Astrocyte (in vitro differentiated cells and primary cell): ENCODE measurements around the gene RNF44. TPM values are rescaled to one million over a fixed set of nuclear protein-coding genes. Genes with fewer than 3 reads are reported as not detected.

Experiments used
- DNase-seq: peaks from one replicate; pipeline ENCODE4 v3.0.0-alpha.2; 2010; ENCODE audit warnings: low read depth
- FAIRE-seq: peaks from 2 replicates; lab custom pipeline; 2011; peaks lifted over from hg19 to GRCh38; lab: Jason Lieb, UNC
- H2AFZ ChIP-seq: 2 replicates; pipeline ENCODE4 v1.6.0; 2012; ENCODE audit warnings: low read depth, low read length, inconsistent platforms
- H3K27ac ChIP-seq: 2 replicates; pipeline ENCODE4 v1.5.1; 2011; ENCODE audit warnings: low read depth, low read length, inconsistent platforms
- H3K27me3 ChIP-seq: 2 replicates; pipeline ENCODE4 v1.6.0; 2011; ENCODE audit warnings: low read length, inconsistent platforms; ENCODE audit not compliant: insufficient read depth
- H3K36me3 ChIP-seq: 2 replicates; pipeline ENCODE4 v1.5.1; 2011; ENCODE audit warnings: low read length, inconsistent platforms; ENCODE audit not compliant: insufficient read depth
- H3K4me1 ChIP-seq: 2 replicates; pipeline ENCODE4 v1.5.1; 2011; ENCODE audit warnings: low read length, inconsistent platforms; ENCODE audit not compliant: insufficient read depth
- H3K4me2 ChIP-seq: 2 replicates; pipeline ENCODE4 v1.6.0; 2012; ENCODE audit warnings: low read length, inconsistent platforms
- H3K4me3 ChIP-seq: 2 replicates; pipeline ENCODE4 v1.5.1; 2011; ENCODE audit warnings: low read depth, mild to moderate bottlenecking, low read length, inconsistent platforms; ENCODE audit not compliant: insufficient read depth
- H3K79me2 ChIP-seq: 2 replicates; pipeline ENCODE4 v1.6.0; 2012; ENCODE audit warnings: mild to moderate bottlenecking, low read length, inconsistent platforms; ENCODE audit not compliant: insufficient read depth
- H3K9ac ChIP-seq: 2 replicates; pipeline ENCODE4 v1.6.0; 2012; ENCODE audit warnings: mild to moderate bottlenecking, low read length, inconsistent platforms
- H3K9me3 ChIP-seq: 2 replicates; pipeline ENCODE4 v1.5.1; 2012; ENCODE audit warnings: low read depth, mild to moderate bottlenecking, low read length, inconsistent platforms; ENCODE audit not compliant: insufficient read depth
- H4K20me1 ChIP-seq: 2 replicates; pipeline ENCODE4 v1.6.0; 2012; ENCODE audit warnings: low read length, inconsistent platforms; ENCODE audit not compliant: insufficient read depth
- H3K27ac Mint-ChIP-seq: one replicate; pipeline ENCODE4 v1.8.0; 2021; ENCODE audit warnings: mild to moderate bottlenecking, mixed read lengths; ENCODE audit not compliant: unreplicated experiment
- H3K27me3 Mint-ChIP-seq: one replicate; pipeline ENCODE4 v1.8.0; 2021; ENCODE audit warnings: low read depth, mixed read lengths; ENCODE audit not compliant: unreplicated experiment
- H3K36me3 Mint-ChIP-seq: one replicate; pipeline ENCODE4 v1.8.0; 2021; ENCODE audit warnings: low read depth, mixed read lengths; ENCODE audit not compliant: unreplicated experiment
- H3K4me1 Mint-ChIP-seq: one replicate; pipeline ENCODE4 v1.8.0; 2021; ENCODE audit warnings: low read depth, mixed read lengths; ENCODE audit not compliant: unreplicated experiment
- H3K4me3 Mint-ChIP-seq: one replicate; pipeline ENCODE4 v1.8.0; 2021; ENCODE audit warnings: mild to moderate bottlenecking, moderate library complexity, mixed read lengths; ENCODE audit not compliant: unreplicated experiment
- H3K9me3 Mint-ChIP-seq: one replicate; pipeline ENCODE4 v1.8.0; 2021; ENCODE audit warnings: mild to moderate bottlenecking, mixed read lengths; ENCODE audit not compliant: unreplicated experiment
- EZH2 ChIP-seq: IDR thresholded peaks from 2 replicates; pipeline ENCODE4 v1.6.1; 2012; ENCODE audit warnings: mild to moderate bottlenecking, low read length, inconsistent platforms; ENCODE audit not compliant: insufficient read depth
- total RNA-seq: library from RNA; stranded (reverse); gene quantifications from 2 replicates; pipeline ENCODE4 v1.2.1, GENCODE V29; 2021
- TF ChIP-seq, protein P1 (sequence below): IDR thresholded peaks from 2 replicates; pipeline ENCODE4 v1.5.1; 2011; ENCODE audit warnings: low read depth, mild to moderate bottlenecking, inconsistent platforms, low read length, moderate library complexity; ENCODE audit not compliant: insufficient read depth

The RNF44 gene
- total RNA-seq, 1 donor from 2014 or later, result 59.8 TPM

DNA sequence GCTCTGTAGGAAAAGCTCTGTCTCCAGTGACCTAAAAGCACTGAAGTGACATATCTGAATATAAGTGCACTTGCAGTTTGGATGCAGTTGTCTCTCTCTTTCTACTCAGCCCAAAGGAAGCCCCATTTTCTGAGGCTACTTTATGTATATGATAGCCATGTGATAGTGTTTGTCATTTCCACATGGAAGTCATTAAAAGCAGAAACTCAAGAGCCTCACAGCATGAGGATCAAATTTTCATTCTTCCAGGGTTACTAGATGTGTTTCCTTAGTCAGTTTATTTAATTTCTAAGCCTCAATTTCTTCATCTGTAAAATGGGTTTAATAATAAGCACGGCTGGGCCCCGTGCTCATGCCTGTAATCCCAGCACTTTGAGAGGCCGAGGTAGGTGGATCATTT lies 36.7 kb downstream of the RNF44 start:
- Histone ChIP-seq H3K4me1 (peaks cover 7% of the 10 kb centered on the region), H3K9me3 (no peaks in the 10 kb centered on the region), H2AFZ (no peak overlapping the region), H4K20me1 (no peaks in the 10 kb centered on the region), H3K36me3 (peaks cover 44% of the 10 kb centered on the region), H3K9ac (no peak overlapping the region), H3K27ac (no peak overlapping the region), H3K79me2 (no peaks in the 10 kb centered on the region), H3K4me3 (no peak overlapping the region), H3K4me2 (no peak overlapping the region), H3K27me3 (no peaks in the 10 kb centered on the region)
- Mint-ChIP-seq H3K27ac (no peak overlapping the region), H3K4me3 (no peak overlapping the region), H3K27me3 (no peaks in the 10 kb centered on the region), H3K9me3 (no peaks in the 10 kb centered on the region), H3K4me1 (peaks cover 18% of the 10 kb centered on the region), H3K36me3 (peaks cover 29% of the 10 kb centered on the region)
- FAIRE-seq, result no peak
- no peak for DNase-seq
- TF ChIP-seq, protein P1, sequence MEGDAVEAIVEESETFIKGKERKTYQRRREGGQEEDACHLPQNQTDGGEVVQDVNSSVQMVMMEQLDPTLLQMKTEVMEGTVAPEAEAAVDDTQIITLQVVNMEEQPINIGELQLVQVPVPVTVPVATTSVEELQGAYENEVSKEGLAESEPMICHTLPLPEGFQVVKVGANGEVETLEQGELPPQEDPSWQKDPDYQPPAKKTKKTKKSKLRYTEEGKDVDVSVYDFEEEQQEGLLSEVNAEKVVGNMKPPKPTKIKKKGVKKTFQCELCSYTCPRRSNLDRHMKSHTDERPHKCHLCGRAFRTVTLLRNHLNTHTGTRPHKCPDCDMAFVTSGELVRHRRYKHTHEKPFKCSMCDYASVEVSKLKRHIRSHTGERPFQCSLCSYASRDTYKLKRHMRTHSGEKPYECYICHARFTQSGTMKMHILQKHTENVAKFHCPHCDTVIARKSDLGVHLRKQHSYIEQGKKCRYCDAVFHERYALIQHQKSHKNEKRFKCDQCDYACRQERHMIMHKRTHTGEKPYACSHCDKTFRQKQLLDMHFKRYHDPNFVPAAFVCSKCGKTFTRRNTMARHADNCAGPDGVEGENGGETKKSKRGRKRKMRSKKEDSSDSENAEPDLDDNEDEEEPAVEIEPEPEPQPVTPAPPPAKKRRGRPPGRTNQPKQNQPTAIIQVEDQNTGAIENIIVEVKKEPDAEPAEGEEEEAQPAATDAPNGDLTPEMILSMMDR, result no peak
- no peak for TF ChIP-seq EZH2

DNA sequence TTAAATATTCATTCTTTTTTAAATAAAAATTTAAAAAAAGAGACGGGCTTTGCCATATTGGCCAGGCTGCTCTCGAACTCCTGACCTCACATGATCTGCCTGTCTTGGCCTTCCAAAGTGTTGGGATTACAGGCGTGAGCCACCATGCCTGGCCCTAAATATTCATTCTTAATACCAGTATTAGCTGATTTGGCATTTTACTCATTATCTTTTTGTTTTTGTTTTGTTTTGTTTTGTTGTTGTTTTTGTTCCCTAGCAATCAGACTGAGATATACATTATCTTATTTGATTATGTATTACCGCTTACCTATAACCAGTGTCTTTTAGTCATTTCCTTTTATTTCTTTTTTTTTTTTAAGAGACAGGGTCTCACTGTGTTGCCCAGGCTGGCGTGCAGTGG lies 37.9 kb downstream of the RNF44 start:
- no peak for TF ChIP-seq EZH2
- TF ChIP-seq, protein P1, result no peak
- H3K36me3 ChIP-seq, result peaks cover 46% of the 10 kb centered on the region
- H3K4me1 ChIP-seq, result peaks cover 7% of the 10 kb centered on the region
- H4K20me1 ChIP-seq, result no peaks in the 10 kb centered on the region
- Mint-ChIP-seq H3K4me3 (no peak overlapping the region), H3K36me3 (peaks cover 29% of the 10 kb centered on the region), H3K4me1 (peaks cover 18% of the 10 kb centered on the region), H3K27ac (no peak overlapping the region), H3K27me3 (no peaks in the 10 kb centered on the region), H3K9me3 (no peaks in the 10 kb centered on the region)
- FAIRE-seq (no peak), DNase-seq (no peak)
- H3K79me2 ChIP-seq, result no peaks in the 10 kb centered on the region
- H3K27me3 ChIP-seq, result no peaks in the 10 kb centered on the region
- no peak overlapping the region for H3K4me2 ChIP-seq
- H3K9me3 ChIP-seq, result no peaks in the 10 kb centered on the region
- H2AFZ ChIP-seq, result no peak overlapping the region
- H3K4me3 ChIP-seq, result no peak overlapping the region
- H3K27ac ChIP-seq, result no peak overlapping the region
- H3K9ac ChIP-seq, result no peak overlapping the region

DNA sequence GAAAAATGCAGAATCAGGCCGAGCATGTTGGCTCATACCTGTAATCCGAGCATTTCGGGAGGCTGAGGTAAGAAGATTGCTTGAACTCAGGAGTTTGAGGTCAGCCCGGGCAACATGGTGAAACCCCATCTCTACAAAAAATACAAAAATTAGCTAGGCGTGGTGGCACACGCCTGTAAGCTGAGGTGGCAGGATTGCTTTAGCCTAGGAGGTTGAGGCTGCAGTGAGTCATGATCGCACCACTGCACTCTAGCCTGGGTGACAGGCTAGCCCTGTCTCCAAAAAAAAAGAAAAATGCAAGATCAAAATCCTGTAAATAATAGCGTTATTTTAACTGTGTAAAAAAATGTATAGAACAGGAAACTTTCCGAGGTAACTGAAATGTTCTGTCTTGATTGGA lies 39.4 kb downstream of the RNF44 start:
- Histone ChIP-seq H3K4me1 (peaks cover 7% of the 10 kb centered on the region), H3K27me3 (no peaks in the 10 kb centered on the region), H3K27ac (no peak overlapping the region), H3K36me3 (peaks cover 57% of the 10 kb centered on the region), H3K4me2 (no peak overlapping the region), H3K9ac (no peak overlapping the region), H4K20me1 (peaks cover 8% of the 10 kb centered on the region), H2AFZ (no peak overlapping the region), H3K79me2 (no peaks in the 10 kb centered on the region), H3K9me3 (no peaks in the 10 kb centered on the region), H3K4me3 (no peak overlapping the region)
- DNase-seq (no peak), FAIRE-seq (no peak)
- peak overlapping the region; percentile 91 for H3K27ac Mint-ChIP-seq
- H3K4me1 Mint-ChIP-seq, result peaks cover 27% of the 10 kb centered on the region
- H3K27me3 Mint-ChIP-seq, result no peaks in the 10 kb centered on the region
- peaks cover 27% of the 10 kb centered on the region for H3K36me3 Mint-ChIP-seq
- H3K4me3 Mint-ChIP-seq, result no peak overlapping the region
- TF ChIP-seq EZH2, result no peak
- TF ChIP-seq, protein P1, result no peak
- H3K9me3 Mint-ChIP-seq, result no peaks in the 10 kb centered on the region
